Activated CD4-positive, CD25-positive, alpha-beta regulatory T cell treated with anti-CD3 and anti-CD28 coated beads, Interleukin-2, amount 50 U/mL, for 72 hours (primary cell): ENCODE results near the gene LRP1.
A peak's percentile ranks its signal among the peaks of the same experiment; 100 is the strongest.

Experiments used
- DNase-seq: peaks from one replicate; pipeline ENCODE4 v3.0.0; 2021

The LRP1 gene

DNA sequence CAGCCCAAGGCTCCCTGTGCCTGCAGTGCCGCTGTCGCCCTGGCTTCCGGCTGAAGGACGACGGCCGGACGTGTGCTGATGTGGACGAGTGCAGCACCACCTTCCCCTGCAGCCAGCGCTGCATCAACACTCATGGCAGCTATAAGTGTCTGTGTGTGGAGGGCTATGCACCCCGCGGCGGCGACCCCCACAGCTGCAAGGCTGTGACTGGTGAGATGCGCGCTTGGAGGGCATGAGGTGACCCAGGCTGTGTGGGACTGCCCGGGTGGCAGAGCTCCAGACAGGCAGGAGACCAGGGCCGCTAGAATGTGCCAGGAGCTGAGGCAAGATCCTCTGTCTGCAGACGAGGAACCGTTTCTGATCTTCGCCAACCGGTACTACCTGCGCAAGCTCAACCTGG, 68.7 kb downstream of the LRP1 start:
- DNase-seq, result no peak

- DNase-seq, result no peak
Observed at GRCh38 chr12:57198329-57198728, 70.0 kb downstream of the LRP1 start.

GRCh38 chr12:57199191-57199590, 70.9 kb downstream of the LRP1 start:
- DNase-seq, result no peak

GRCh38 chr12:57200497-57200896, 72.2 kb downstream of the LRP1 start:
- DNase-seq, result no peak

DNA sequence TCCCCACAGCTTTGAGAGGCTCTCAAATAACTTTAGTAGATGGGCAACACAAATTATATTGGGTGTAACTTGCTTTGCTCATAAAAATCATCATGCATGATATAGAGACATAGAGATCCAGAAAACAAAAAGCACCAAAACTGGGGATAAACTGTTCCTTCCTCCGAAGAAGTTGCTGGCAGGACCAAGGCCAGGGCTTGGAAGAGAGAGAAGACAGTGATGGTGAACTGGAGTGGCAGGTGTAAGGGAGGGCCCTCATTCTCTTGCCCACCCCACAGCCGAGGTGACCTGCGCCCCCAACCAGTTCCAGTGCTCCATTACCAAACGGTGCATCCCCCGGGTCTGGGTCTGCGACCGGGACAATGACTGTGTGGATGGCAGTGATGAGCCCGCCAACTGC, 72.9 kb downstream of the LRP1 start:
- no peak for DNase-seq

- DNase-seq, result no peak
Observed at GRCh38 chr12:57201631-57202030, 73.3 kb downstream of the LRP1 start.

GRCh38 chr12:57202321-57202720, 74.0 kb downstream of the LRP1 start:
- no peak for DNase-seq

DNA sequence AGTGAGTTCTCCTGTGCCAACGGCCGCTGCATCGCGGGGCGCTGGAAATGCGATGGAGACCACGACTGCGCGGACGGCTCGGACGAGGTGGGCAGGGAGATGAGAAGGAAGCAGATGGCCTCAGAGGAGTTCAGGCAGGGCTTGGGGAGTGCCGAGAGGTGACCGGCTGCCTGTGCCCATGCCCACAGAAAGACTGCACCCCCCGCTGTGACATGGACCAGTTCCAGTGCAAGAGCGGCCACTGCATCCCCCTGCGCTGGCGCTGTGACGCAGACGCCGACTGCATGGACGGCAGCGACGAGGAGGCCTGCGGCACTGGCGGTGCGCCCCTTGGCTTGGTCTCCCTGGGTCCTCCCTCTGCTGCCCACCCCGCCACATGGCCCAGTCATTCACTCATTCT, 74.9 kb downstream of the LRP1 start:
- DNase-seq, result no peak

GRCh38 chr12:57203791-57204190, 75.5 kb downstream of the LRP1 start:
- DNase-seq, result no peak

- no peak for DNase-seq
Observed at GRCh38 chr12:57204454-57204853, 76.2 kb downstream of the LRP1 start.

DNA sequence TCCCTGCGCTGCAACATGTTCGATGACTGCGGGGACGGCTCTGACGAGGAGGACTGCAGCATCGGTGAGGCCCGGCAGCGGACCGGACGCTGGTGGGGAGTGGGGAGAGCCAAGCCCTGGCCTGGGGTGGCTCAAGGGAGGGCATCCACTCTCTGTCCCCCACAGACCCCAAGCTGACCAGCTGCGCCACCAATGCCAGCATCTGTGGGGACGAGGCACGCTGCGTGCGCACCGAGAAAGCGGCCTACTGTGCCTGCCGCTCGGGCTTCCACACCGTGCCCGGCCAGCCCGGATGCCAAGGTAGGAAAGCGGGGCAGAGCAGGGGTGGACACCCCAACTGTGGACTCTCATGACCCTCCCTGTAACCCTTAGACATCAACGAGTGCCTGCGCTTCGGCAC, 76.9 kb downstream of the LRP1 start:
- no peak for DNase-seq

- no peak for DNase-seq
Observed at GRCh38 chr12:57205931-57206330, 77.6 kb downstream of the LRP1 start.

GRCh38 chr12:57207731-57208630, 79.7 kb downstream of the LRP1 start:
- no peak for DNase-seq

DNA sequence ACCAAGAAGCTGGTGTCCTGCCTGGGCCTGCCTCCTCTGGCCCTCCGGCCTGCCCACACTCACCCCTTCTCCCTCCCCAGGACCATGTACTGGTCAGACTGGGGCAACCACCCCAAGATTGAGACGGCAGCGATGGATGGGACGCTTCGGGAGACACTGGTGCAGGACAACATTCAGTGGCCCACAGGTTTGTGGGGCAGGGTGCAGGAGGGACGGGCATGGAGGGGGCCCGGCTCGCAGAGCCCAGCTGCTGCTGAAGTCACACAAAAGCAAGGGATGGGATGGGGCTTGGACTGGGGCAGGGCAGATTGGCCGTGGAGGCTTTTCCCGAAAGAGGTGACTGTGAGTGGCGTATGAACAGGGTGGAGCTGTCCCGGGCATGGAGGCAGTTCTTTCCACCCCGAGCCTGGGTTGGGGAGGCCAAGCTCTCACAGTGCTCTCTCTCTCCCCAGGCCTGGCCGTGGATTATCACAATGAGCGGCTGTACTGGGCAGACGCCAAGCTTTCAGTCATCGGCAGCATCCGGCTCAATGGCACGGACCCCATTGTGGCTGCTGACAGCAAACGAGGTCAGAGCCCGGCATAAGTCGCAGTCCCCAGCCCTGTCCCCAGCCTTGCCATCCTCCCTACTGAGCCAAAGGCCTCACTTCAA, 80.5 kb downstream of the LRP1 start:
- DNase-seq, result no peak

DNA sequence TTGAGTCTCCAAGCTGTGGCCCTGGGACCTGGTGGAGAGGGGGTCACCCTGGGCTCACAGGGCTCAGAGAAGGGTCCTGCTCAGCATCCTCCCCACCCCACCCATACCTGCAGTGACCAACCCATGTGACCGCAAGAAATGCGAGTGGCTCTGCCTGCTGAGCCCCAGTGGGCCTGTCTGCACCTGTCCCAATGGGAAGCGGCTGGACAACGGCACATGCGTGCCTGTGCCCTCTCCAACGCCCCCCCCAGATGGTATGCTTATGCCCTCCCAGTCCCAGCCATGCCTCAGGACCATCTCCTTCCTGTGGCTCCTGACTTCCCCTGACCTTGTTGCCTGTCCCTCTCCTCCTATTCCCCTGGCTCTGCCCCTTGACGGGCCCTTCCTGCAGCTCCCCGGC, 81.6 kb downstream of the LRP1 start:
- DNase-seq, result no peak

DNA sequence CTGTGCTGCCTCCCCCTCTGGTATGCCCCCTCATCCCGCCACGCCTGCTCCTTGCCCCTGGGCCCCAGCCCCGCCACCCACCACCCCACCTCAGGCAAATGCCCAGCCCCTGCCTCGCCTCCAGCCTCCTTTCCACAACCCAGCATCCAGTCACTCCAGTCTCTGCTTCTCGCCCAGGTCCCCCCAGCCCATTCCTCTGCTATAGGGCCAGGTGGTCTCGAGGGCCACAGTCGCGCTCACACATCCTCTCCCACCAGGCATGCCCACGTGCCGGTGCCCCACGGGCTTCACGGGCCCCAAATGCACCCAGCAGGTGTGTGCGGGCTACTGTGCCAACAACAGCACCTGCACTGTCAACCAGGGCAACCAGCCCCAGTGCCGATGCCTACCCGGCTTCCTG, 82.2 kb downstream of the LRP1 start:
- DNase-seq, result no peak

- DNase-seq, result no peak
Observed at GRCh38 chr12:57210926-57211692, 82.8 kb downstream of the LRP1 start.

GRCh38 chr12:57211791-57212700, 83.8 kb downstream of the LRP1 start:
- no peak for DNase-seq

DNA sequence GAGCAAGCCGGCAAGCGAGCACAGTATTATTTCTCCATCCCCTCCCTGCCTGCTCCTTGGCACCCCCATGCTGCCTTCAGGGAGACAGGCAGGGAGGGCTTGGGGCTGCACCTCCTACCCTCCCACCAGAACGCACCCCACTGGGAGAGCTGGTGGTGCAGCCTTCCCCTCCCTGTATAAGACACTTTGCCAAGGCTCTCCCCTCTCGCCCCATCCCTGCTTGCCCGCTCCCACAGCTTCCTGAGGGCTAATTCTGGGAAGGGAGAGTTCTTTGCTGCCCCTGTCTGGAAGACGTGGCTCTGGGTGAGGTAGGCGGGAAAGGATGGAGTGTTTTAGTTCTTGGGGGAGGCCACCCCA, 84.4 kb downstream of the LRP1 start:
- no peak for DNase-seq

GRCh38 chr12:57213058-57213715, 84.9 kb downstream of the LRP1 start:
- DNase-seq, result peak; percentile 85

DNA sequence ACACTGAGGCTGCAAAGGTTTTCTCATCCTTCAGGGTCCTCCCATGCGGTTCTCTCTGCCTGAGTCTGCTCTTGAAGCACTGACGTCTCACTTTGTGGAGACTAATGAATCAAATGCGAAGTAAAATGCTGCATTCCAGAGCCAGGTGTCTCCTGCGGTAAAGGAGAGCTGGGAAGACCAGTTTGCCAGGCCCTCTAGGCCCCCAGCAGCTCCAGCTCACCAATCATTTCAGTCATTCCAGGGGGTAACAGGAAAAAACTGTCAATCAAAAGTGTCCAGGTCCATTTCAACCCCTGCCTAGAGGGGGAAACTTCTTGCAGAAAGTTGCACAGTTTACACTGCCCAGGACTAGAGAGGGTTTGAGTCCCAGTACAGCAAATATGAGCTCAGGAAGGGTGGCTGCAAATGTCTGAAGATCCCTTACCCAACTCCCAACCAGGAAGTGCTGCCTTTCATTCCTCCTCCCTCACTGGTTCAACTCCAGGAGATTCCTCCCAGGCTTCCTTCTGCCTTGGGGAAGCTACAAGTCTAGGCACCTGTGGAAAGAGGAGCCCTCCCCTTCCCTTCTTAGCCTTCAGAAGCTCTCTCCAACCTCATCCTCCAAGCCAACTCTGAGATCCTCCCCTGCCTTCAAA, 85.6 kb downstream of the LRP1 start:
- DNase-seq, result no peak

GRCh38 chr12:57214398-57214781, 86.1 kb downstream of the LRP1 start:
- peak; percentile 66 for DNase-seq
